Activated CD4-positive, alpha-beta T cell treated with anti-CD3 and anti-CD28 coated beads, Interleukin-10, Interleukin-2, amounts not matched to agents 100 ng/mL and 50 ng/mL, durations not matched to agents 16 hours and 8 hours (primary cell): ENCODE results near the gene C11orf97.
"Not testable (repeated sequence)": the region's sequence is repeated elsewhere in the genome, so short reads cannot be mapped to it uniquely, and the experiment has no call there.

Source experiments
- DNase-seq: peaks from one replicate; pipeline ENCODE4 v3.0.0-alpha.2; 2020

C11orf97 gene

GRCh38 chr11:94558468-94558867 lies 46.2 kb downstream of the C11orf97 start:
- no peak for DNase-seq

GRCh38 chr11:94558932-94559331 lies 46.7 kb downstream of the C11orf97 start:
- no peak for DNase-seq

- DNase-seq, result no peak
Observed at GRCh38 chr11:94559361-94559760, 47.1 kb downstream of the C11orf97 start.

DNA sequence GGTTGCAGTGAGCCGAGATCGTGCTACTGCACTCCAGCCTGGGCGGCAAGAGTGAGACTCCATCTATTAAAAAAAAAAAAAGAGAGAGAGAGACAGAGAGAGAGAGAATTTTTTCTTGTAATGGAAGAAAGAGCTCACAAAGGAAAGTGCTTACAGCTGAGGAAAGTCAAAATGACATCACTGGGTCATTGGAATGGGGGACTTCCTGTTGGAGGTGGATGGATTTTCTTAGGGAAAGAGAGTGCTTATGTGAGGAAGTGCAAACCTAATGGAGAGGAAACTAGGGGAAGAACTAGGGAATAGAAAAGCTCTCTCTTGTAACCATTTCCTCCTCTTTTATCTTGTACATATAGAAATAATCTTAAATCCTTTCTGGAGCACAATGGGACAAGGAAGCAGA lies 48.6 kb downstream of the C11orf97 start:
- no peak for DNase-seq

DNA sequence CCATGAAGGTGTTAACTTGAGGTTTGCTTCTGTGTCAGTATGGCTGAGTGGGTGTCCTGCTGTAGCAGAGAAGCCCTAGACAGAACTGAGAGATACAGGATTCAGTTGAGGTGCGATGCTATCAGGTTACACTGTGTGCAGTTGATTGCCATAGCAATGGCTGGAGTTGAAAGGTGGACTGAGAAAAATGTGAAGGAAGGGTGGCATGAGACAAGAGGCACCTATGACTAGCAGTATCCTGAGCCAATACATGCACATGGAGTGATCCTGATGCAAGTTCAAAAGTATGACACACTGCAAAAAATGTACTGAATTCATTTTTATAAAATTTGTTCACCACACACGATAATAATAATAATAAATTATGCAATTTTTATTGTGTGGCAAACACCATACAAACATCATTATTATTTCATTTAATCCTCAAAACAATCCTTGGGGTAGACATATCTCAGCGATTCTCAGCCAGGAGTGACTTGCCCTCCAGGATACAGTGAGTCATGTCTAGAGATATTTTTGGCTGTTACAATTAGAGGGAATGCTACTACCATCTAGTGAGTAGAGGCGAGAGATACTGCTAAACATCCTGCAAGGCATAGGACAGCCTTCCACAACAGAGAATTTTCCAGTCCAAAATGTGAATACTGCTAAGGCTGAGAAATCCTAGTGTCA lies 51.1 kb downstream of the C11orf97 start:
- no peak for DNase-seq

GRCh38 chr11:94563848-94564467 lies 51.7 kb downstream of the C11orf97 start:
- DNase-seq, result no peak

DNA sequence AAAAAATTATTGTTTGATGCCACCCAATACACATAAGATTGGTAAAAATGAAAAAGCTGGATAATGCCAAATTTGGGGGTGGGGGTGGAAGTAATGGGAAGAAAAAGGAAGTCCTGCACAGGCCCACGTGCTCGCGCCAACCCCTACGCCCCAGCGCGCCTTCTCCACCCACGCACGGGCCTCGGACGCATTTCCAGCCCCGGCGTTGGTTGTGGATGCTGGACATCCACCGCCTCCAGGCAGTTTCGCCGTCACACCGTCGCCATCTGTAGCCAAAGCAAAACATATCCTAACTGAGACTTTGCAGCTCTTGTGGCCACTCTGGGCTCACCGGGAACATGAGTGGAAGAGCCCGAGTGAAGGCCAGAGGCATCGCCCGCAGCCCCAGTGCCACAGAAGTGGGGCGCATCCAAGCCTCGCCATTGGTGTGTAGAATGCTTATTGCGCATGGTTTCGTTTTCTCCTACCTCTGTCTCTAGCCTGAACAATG lies 55.0 kb downstream of the C11orf97 start, which contains the start of gene PIWIL4:
Gene PIWIL4 (plus strand): TSS at position 188 of the 490 bp plus-strand sequence. CDS start 151 bp downstream, at position 339.
- DNase-seq, result no peak

DNA sequence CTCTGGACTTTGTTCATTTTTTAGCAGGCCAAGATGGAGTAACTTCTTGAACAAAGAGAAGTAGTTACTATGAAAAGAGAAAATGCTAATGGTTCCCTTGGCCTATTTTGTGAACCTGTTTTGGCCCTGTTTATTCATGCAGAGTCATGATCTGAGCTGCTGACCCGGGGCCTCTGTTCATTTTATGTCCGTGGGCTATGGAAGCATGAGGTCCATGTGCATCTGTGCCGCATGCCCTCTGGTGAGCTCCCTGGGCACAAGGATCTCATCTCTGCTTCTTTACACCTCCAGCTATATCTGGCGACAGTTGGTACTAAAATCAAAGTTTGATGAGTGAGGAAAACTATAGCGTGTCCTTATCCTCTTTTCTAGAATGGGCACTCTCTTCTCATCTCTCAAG lies 55.9 kb downstream of the C11orf97 start:
- DNase-seq, result no peak

GRCh38 chr11:94568717-94569116 lies 56.5 kb downstream of the C11orf97 start:
- DNase-seq, result no peak

DNA sequence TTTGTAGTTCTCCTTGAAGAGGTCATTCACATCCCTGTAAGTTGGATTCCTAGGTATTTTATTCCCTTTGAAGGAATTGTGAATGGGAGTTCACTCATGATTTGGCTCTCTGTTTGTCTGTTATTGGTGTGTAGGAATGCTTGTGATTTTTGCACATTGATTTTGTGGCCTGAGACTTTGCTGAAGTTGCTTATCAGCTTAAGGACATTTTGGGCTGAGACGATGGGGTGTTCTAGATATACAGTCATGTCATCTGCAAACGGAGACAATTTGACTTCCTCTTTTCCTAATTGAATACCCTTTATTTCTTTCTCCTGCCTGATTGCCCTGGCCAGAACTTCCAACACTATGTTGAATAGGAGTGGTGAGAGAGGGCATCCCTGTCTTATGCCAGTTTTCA lies 60.7 kb downstream of the C11orf97 start:
- DNase-seq, result not testable (repeated sequence)

DNA sequence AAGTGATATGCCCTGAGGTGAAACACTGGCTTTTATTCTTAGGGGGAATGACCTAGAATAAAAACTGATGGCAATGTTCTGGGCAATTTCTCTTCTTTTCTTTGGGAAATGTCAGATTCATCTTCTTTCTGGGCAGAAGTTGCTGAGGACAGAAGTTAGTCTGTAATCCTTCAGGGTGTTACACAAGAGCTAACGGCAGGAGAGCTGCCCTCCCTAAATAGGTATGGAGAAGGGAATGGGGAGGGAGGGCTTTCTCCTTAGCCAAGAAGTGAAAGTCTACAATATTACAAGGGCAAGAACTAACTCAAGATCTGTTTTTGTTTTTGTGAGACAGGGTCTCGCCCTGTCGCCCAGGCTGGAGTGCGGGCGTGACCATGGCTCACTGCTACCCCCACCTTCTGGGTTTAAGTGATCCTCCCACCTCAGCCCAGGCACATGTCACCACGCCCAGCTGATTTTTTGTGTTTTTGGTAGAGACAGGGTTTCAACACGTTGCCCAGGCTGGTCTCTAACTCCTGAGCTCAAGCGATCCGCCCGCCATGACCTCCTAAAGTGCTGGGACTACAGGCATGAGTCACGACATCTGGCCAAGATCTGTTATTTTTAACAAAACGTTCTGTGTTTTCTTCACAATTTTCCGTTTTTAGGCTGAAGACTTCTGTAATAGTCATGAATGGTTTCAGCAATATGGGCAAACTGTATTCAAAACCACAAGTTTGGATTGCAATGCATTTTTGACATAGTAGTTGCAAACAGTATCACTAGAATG lies 62.1 kb downstream of the C11orf97 start:
- no peak for DNase-seq

- DNase-seq, result no peak
Observed at GRCh38 chr11:94576306-94576705, 64.0 kb downstream of the C11orf97 start.

GRCh38 chr11:94577841-94578240 lies 65.6 kb downstream of the C11orf97 start:
- no peak for DNase-seq
